ENCODE results near the gene NBEA.

Gene NBEA

GRCh38 chr13:35448465-35448864 is 506.4 kb downstream of the NBEA start:
- TF ChIP-seq, protein P1, sequence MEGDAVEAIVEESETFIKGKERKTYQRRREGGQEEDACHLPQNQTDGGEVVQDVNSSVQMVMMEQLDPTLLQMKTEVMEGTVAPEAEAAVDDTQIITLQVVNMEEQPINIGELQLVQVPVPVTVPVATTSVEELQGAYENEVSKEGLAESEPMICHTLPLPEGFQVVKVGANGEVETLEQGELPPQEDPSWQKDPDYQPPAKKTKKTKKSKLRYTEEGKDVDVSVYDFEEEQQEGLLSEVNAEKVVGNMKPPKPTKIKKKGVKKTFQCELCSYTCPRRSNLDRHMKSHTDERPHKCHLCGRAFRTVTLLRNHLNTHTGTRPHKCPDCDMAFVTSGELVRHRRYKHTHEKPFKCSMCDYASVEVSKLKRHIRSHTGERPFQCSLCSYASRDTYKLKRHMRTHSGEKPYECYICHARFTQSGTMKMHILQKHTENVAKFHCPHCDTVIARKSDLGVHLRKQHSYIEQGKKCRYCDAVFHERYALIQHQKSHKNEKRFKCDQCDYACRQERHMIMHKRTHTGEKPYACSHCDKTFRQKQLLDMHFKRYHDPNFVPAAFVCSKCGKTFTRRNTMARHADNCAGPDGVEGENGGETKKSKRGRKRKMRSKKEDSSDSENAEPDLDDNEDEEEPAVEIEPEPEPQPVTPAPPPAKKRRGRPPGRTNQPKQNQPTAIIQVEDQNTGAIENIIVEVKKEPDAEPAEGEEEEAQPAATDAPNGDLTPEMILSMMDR (IDR thresholded peaks at IDR 0.05; ENCODE audit: low read depth, low read length, missing control alignments): no peak
- Histone ChIP-seq H3K27me3 (replicated peaks) (no peaks in the 10 kb centered on the region), H3K4me3 (ENCODE audit: low read depth, low read length) (no peak overlapping the region), H3K36me3 (replicated peaks) (no peaks in the 10 kb centered on the region), H3K27ac (no peak overlapping the region)
- DNase-seq: no peak
- in situ Hi-C loops (cut with HindIII; ENCODE audit: low pct_ligation_motif_present, low sequenced_read_pairs): no loop called here

GRCh38 chr13:35449821-35450220 is 507.8 kb downstream of the NBEA start:
- Histone ChIP-seq H3K4me3 (ENCODE audit: low read depth, low read length) (no peak overlapping the region), H3K36me3 (replicated peaks) (no peaks in the 10 kb centered on the region), H3K27ac (no peak overlapping the region), H3K27me3 (replicated peaks) (no peaks in the 10 kb centered on the region)
- in situ Hi-C loops (cut with HindIII; ENCODE audit: low pct_ligation_motif_present, low sequenced_read_pairs): no loop called here
- TF ChIP-seq, protein P1 (IDR thresholded peaks at IDR 0.05; ENCODE audit: low read depth, low read length, missing control alignments): no peak
- no peak for DNase-seq

DNA sequence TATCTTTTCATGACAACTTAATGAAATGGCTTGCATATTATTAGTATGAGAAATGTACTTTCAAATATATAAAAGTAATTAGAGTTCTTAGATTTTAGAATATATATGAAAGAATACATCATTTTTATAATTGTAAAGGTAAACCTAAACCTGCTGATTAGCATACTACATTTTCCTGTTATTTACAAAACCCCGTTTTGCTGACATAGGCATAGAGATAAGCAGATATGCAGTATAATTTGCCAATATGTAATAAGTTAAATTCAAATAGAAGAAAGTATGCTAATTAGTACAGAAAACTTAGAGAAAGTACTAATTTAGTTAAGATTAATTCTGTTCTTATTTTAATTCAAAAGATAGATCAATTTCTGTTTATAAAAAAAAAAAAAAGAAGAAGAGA is 513.0 kb downstream of the NBEA start:
- in situ Hi-C loops (cut with HindIII; ENCODE audit: low pct_ligation_motif_present, low sequenced_read_pairs): no loop called here
- no peak for DNase-seq
- Histone ChIP-seq H3K36me3 (replicated peaks) (no peaks in the 10 kb centered on the region), H3K27me3 (replicated peaks) (no peaks in the 10 kb centered on the region), H3K4me3 (ENCODE audit: low read depth, low read length) (no peak overlapping the region), H3K27ac (no peak overlapping the region)
- TF ChIP-seq, protein P1 (IDR thresholded peaks at IDR 0.05; ENCODE audit: low read depth, low read length, missing control alignments): no peak

DNA sequence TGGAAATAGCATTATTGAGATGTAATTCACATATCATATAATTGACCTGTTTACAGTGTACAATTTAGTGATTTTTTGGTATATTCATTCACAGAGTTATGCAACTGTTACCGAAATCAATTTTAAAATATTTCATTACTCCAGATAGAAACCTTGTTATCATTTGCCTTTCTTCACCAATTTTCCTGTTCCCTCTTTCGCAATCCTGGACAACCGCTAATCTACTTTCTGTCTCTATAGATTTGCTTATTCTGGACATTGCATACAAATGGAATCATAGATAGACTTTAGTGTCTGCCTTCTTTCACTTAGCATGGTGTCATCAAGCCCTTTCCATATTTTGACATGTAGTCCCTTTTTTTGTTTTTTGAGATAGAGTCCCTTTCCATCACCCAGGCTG is 515.2 kb downstream of the NBEA start:
- no peak overlapping the region for H3K27ac ChIP-seq
- no peaks in the 10 kb centered on the region for H3K27me3 ChIP-seq (replicated peaks)
- DNase-seq: no peak
- no peaks in the 10 kb centered on the region for H3K36me3 ChIP-seq (replicated peaks)
- TF ChIP-seq, protein P1 (IDR thresholded peaks at IDR 0.05; ENCODE audit: low read depth, low read length, missing control alignments): no peak
- no peak overlapping the region for H3K4me3 ChIP-seq (ENCODE audit: low read depth, low read length)
- in situ Hi-C loops (cut with HindIII; ENCODE audit: low pct_ligation_motif_present, low sequenced_read_pairs): no loop called here

DNA sequence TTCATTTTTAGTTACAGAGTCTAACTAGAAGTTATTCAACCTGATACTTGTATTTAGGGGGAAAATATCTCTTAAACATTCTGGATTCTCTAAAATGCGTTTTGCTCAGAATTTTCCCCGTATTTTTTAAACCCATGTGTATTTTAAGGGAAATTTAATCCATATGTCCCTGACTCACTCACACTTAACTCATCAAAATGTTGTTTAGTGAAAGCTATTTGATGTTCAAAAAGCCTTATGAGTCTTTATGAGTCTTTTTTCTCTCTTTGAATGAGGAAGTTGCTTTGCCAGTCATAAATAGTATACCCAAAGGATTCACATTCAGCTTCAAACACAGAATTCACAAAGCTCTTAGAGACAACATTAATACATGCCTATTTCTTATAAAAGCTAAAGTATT is 518.0 kb downstream of the NBEA start:
- no peak overlapping the region for H3K4me3 ChIP-seq (ENCODE audit: low read depth, low read length)
- no peak for DNase-seq
- no peak overlapping the region for H3K27ac ChIP-seq
- in situ Hi-C loops (cut with HindIII; ENCODE audit: low pct_ligation_motif_present, low sequenced_read_pairs): no loop called here
- H3K27me3 ChIP-seq (replicated peaks): no peaks in the 10 kb centered on the region
- H3K36me3 ChIP-seq (replicated peaks): no peaks in the 10 kb centered on the region
- TF ChIP-seq, protein P1 (IDR thresholded peaks at IDR 0.05; ENCODE audit: low read depth, low read length, missing control alignments): no peak

DNA sequence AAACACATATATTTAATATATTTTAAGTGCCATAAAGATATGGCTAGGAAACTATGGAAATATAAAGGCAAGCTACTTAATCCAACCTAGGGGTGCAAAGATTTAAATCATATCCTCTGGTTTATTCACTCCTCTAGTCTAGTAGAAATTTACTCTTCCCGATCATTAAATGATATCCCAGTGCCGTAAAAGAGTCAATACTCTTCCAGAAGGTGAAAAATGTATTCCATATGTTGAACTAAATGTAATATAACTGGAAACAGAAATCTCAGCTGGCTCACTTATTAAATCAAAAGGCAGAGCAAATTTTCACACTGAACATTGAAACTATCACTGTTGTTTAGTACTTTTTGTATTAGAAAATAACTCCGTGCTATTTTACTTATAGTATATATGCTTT is 523.3 kb downstream of the NBEA start:
- TF ChIP-seq, protein P1 (IDR thresholded peaks at IDR 0.05; ENCODE audit: low read depth, low read length, missing control alignments): no peak
- no peak for DNase-seq
- no peak overlapping the region for H3K27ac ChIP-seq
- peaks cover under 1% of the 10 kb centered on the region for H3K27me3 ChIP-seq (replicated peaks)
- H3K36me3 ChIP-seq (replicated peaks): no peaks in the 10 kb centered on the region
- no peak overlapping the region for H3K4me3 ChIP-seq (ENCODE audit: low read depth, low read length)
- in situ Hi-C loops (cut with HindIII; ENCODE audit: low pct_ligation_motif_present, low sequenced_read_pairs): no loop called here

All from brain microvascular endothelial cell (primary cell).